K562 (cell line): Measurements from ENCODE around the gene TFF1. TPM values are rescaled to one million over a fixed set of nuclear protein-coding genes. Genes with fewer than 3 reads are reported as not detected.

ENCODE experiments used
- ATAC-seq: fragments of 200-7000 bp; cut with Tn5 transposase; 3 replicates; pipeline ENCODE4 v1.9.1; 2020; ENCODE audit warnings: moderate library complexity
- BruUV-seq: library from RNA; stranded (reverse); fragments of 400-500 nt; replicated peaks from 2 replicates; lab custom pipeline; 2021; lab: Mats Ljungman, UMichigan
- CTCF ChIA-PET: fragments of 300-600 bp; formaldehyde crosslinking; extraction: SDS; loops from one replicate; lab custom pipeline; 2021; ENCODE audit warnings: low intra/inter-chr PET ratio; lab: Yijun Ruan, JAX
- POLR2A ChIA-PET: fragments of 300-600, 350-650 bp; sonication (Branson Sonifier 250); formaldehyde crosslinking; extraction: SDS; loops from one replicate; lab custom pipeline; 2021; ENCODE audit warnings: antibody characterized with exemption, inconsistent platforms; lab: Yijun Ruan, JAX
- DNase-seq, 4 experiments: peaks; one replicate each; pipeline versions ENCODE4 v3.0.0 to v3.0.0-alpha.2; 2011 to 2018; ENCODE audit warnings: low spot score in 3 of 4, mixed read lengths in 3 of 4; ENCODE audit errors: extremely low read depth in 1 of 4
- FAIRE-seq: peaks from 2 replicates; lab custom pipeline; 2011; peaks lifted over from hg19 to GRCh38; lab: Jason Lieb, UNC
- H2AFZ ChIP-seq: 2 replicates; pipeline ENCODE4 v1.6.0; 2011; ENCODE audit warnings: low read depth, low read length, control low read depth, inconsistent platforms
- H3K27ac ChIP-seq: fragments of 200-600 bp; 3 replicates; pipeline ENCODE4 v1.8.0; 2011; ENCODE audit warnings: low read depth, mild to moderate bottlenecking, control low read depth, inconsistent platforms, low read length, moderate library complexity, mixed read lengths; ENCODE audit errors: extremely low read depth
- H3K27me3 ChIP-seq, 2 experiments: fragments of 300-600 bp in 1 of 2; 2 replicates in 1 of 2; 3 replicates in 1 of 2; pipeline versions ENCODE4 v1.6.0 to v1.8.0; 2011; ENCODE audit warnings: inconsistent platforms in 2 of 2, low read length in 2 of 2, mild to moderate bottlenecking in 1 of 2, mixed read lengths in 1 of 2, moderate library complexity in 1 of 2; ENCODE audit not compliant: control insufficient read depth in 2 of 2, insufficient read depth in 2 of 2
- H3K36me3 ChIP-seq: fragments of 300-600 bp; 3 replicates; pipeline ENCODE4 v1.8.0; 2011; ENCODE audit warnings: mild to moderate bottlenecking, low read length, inconsistent platforms; ENCODE audit not compliant: control insufficient read depth, insufficient read depth
- H3K4me1 ChIP-seq, 2 experiments: fragments of 200-600 bp in 1 of 2; replicated peaks in 1 of 2; 2 replicates in 1 of 2; 3 replicates in 1 of 2; pipeline versions ENCODE4 v1.5.1 to v1.8.0; 2011; ENCODE audit warnings: inconsistent platforms in 2 of 2, low read length in 2 of 2, mild to moderate bottlenecking in 1 of 2, mixed read lengths in 1 of 2, moderate library complexity in 1 of 2; ENCODE audit not compliant: control insufficient read depth in 2 of 2, insufficient read depth in 2 of 2
- H3K4me2 ChIP-seq: 2 replicates; pipeline ENCODE4 v1.6.1; 2011; ENCODE audit warnings: low read length, control low read depth, inconsistent platforms, mixed read lengths; ENCODE audit not compliant: insufficient read depth
- H3K4me3 ChIP-seq: fragments of 200-600 bp; sonication (generic), shearing (Covaris generic); 2 replicates; pipeline ENCODE4 v1.5.1; 2016; ENCODE audit warnings: control low read depth, inconsistent platforms
- H3K79me2 ChIP-seq: fragments of 200-600 bp; 3 replicates; pipeline ENCODE4 v1.8.0; 2011; ENCODE audit warnings: low read length, inconsistent platforms; ENCODE audit not compliant: control insufficient read depth, insufficient read depth
- H3K9ac ChIP-seq, 2 experiments: 2 replicates each; pipeline versions ENCODE4 v1.6.0 to v1.6.1; 2011; ENCODE audit warnings: low read depth in 2 of 2, low read length in 2 of 2, control low read depth in 1 of 2, inconsistent platforms in 1 of 2, mild to moderate bottlenecking in 1 of 2, mixed read lengths in 1 of 2; ENCODE audit not compliant: insufficient read depth in 1 of 2
- H3K9me1 ChIP-seq: one replicate; pipeline ENCODE4 v1.6.0; 2011; ENCODE audit warnings: inconsistent platforms, mild to moderate bottlenecking, low read length, moderate library complexity; ENCODE audit not compliant: control insufficient read depth, insufficient read depth
- H3K9me3 ChIP-seq: replicated peaks from 2 replicates; pipeline ENCODE4 v1.5.1; 2011; ENCODE audit warnings: low read depth, low read length, inconsistent platforms; ENCODE audit not compliant: control insufficient read depth, insufficient read depth
- H4K20me1 ChIP-seq: replicated peaks from 2 replicates; pipeline ENCODE4 v1.6.1; 2011; ENCODE audit warnings: low read length, inconsistent platforms, mixed read lengths; ENCODE audit not compliant: control insufficient read depth, insufficient read depth
- MAX ChIP-seq: sonication (generic); formaldehyde crosslinking; IDR thresholded peaks from 2 replicates; pipeline ENCODE4 v1.9.0; 2022; ENCODE audit warnings: mild to moderate bottlenecking, missing genetic modification reagents
- NCOR1 ChIP-seq: fragments of 450-650 bp; IDR thresholded peaks from 2 replicates; pipeline ENCODE4 v1.6.1; 2016; ENCODE audit warnings: mild to moderate bottlenecking, moderate library complexity
- SNRNP70 ChIP-seq: fragments of 200-400 bp; formaldehyde crosslinking; optimal IDR thresholded peaks from 2 replicates; pipeline ENCODE3; 2017; ENCODE audit warnings: low read depth, low read length
- TEAD4 ChIP-seq, 2 experiments: sonication (generic) in 1 of 2; formaldehyde crosslinking in 1 of 2; IDR thresholded peaks; 2 replicates each; pipeline versions ENCODE4 v1.6.1 to v1.8.0; 2012 to 2022; ENCODE audit warnings: borderline replicate concordance in 1 of 2, inconsistent platforms in 1 of 2, low read length in 1 of 2, mild to moderate bottlenecking in 1 of 2, missing genetic modification reagents in 1 of 2
- TFE3 ChIP-seq: fragments of 450-650 bp; formaldehyde crosslinking; IDR thresholded peaks from 2 replicates; pipeline ENCODE4 v1.4.0; 2020; ENCODE audit warnings: mild to moderate bottlenecking, mixed read lengths
- ZBTB17 ChIP-seq: fragments of 450-650 bp; formaldehyde crosslinking; IDR thresholded peaks from 2 replicates; pipeline ENCODE4 v1.4.0; 2020; ENCODE audit warnings: mild to moderate bottlenecking
- ZNF445 ChIP-seq: fragments of 250-450 bp; sonication (Bioruptor Pico); IDR thresholded peaks from 2 replicates; pipeline ENCODE4 v1.4.0; 2020; ENCODE audit warnings: low read depth, mild to moderate bottlenecking, moderate library complexity
- WGBS: fragments of 100-300 bp; shearing (Covaris generic); methylation state at CpG from one replicate; pipeline ENCODE4 v1.1.6; 2016; ENCODE audit warnings: low coverage, mixed read lengths; ENCODE audit not compliant: insufficient coverage; ENCODE audit errors: missing lambda C conversion rate; 5-methylcytosine and 5-hydroxymethylcytosine counted together
- in situ Hi-C: fragments of 300-500 bp; cut with MboI; formaldehyde crosslinking; loops from 4 replicates; pipeline ENCODE4 v1.15.0; 2018; ENCODE audit warnings: inconsistent platforms, mixed read lengths
- intact Hi-C: fragments of 100-400 bp; cut with micrococcal nuclease; formaldehyde crosslinking; loops from 2 replicates; pipeline ENCODE4 v1.14.2; 2022
- polyA plus RNA-seq, 8 experiments: library from polyadenylated mRNA; depleted of rRNA in 4 of 8; stranded (reverse) in 5 of 8; unstranded in 3 of 8; fragments of >200 nt; fragmentation: Nextera tagmentation in 2 of 8; fragmentation: Illumina TruSeq in 1 of 8; extraction: Ambion mirVana in 2 of 8; extraction: Trizol in 1 of 8; gene quantifications; 2 replicates each; pipeline versions ENCODE4 v1.2.1 to v1.2.3, GENCODE V29; 2011 to 2014; ENCODE audit warnings: inconsistent platforms in 1 of 8, missing spikeins in 1 of 8
- total RNA-seq, 7 experiments: library from RNA; depleted of rRNA in 6 of 7; stranded (reverse); fragments of >200 nt in 6 of 7; fragmentation: Illumina TruSeq in 2 of 7; extraction: Trizol in 2 of 7; gene quantifications; 2 replicates each; pipeline versions ENCODE4 v1.2.1 to v1.2.3, GENCODE V29; 2011 to 2021; ENCODE audit warnings: low replicate concordance in 1 of 7

The TFF1 gene
- total and polyA plus RNA-seq, 9 of the 15 experiments (the other 6 are each of a cell fraction or from before 2014, with no cell fraction given), result 0.31 TPM; not detected in 8

GRCh38 chr21:42362198-42362597 is 4.1 kb downstream of the TFF1 start:
- POLR2A ChIA-PET, result interaction anchor here (0.6 to 1.2 kb wide), 4 partner anchors 16 to 344 kb away, joined by 3 to 4 read pairs (median 4); no protein-coding TSS in a partner anchor
- Histone ChIP-seq H3K27ac (no peak overlapping the region), H3K79me2 (no peaks in the 10 kb centered on the region), H3K4me1 (peaks cover 0 to 4% of the 10 kb centered on the region in 2 experiments; a peak in 3 of 5 replicates), H3K9me1 (no peaks in the 10 kb centered on the region), H3K27me3 (peaks cover 33 to 76% of the 10 kb centered on the region in 2 experiments), H4K20me1 (0 out of 2 replicates have a peak, but pooled peaks cover 5% of the 10 kb centered on the region)
- intact Hi-C loops (loop anchor here (10.0 kb wide), 1 partner anchor 173 kb away; no protein-coding TSS in a partner anchor), in situ Hi-C loops (no loop called here)
- DNase-seq, result no peak
- WGBS, result 6% methylated on average over 12 of the region's 12 CpGs
- ATAC-seq, result no peak
- no peak for FAIRE-seq
- TF ChIP-seq ZNF445 (CRISPR knock-in tag), result no peak
- TF ChIP-seq, all 486 proteins: peak for 0
- Histone ChIP-seq H3K9me3 (no peaks in the 10 kb centered on the region), H3K36me3 (no peaks in the 10 kb centered on the region), H3K9ac (no peak overlapping the region), H3K4me3 (no peak overlapping the region), H2AFZ (no peak overlapping the region), H3K4me2 (no peak overlapping the region)
- CTCF ChIA-PET, result no interaction called here
- BruUV-seq, result no TSS peak

- TF ChIP-seq SNRNP70 (no peak), MAX (CRISPR knock-in tag) (no peak), TEAD4 (IDR thresholded peaks at IDR 0.05; ENCODE audit: low read length) (no peak), TEAD4 (CRISPR knock-in tag; IDR thresholded peaks at IDR 0.05; ENCODE audit: borderline replicate concordance) (no peak), ZBTB17 (CRISPR knock-in tag) (no peak), TFE3 (CRISPR knock-in tag) (no peak), NCOR1 (no peak)
- Histone ChIP-seq H3K27me3 (peaks cover 33 to 79% of the 10 kb centered on the region in 2 experiments), H2AFZ (no peak overlapping the region), H4K20me1 (0 out of 2 replicates have a peak, but pooled peaks cover 4% of the 10 kb centered on the region), H3K79me2 (no peaks in the 10 kb centered on the region), H3K9me1 (no peaks in the 10 kb centered on the region), H3K4me1 (peaks cover 0 to 2% of the 10 kb centered on the region in 2 experiments; a peak in 3 of 5 replicates), H3K4me2 (no peak overlapping the region), H3K36me3 (no peaks in the 10 kb centered on the region), H3K9ac (no peak overlapping the region), H3K9me3 (no peaks in the 10 kb centered on the region), H3K27ac (no peak overlapping the region), H3K4me3 (no peak overlapping the region)
- in situ Hi-C loops, result no loop called here
- ChIA-PET POLR2A (interaction anchor here (0.5 to 1.3 kb wide), 5 partner anchors 12 to 89 kb away, joined by 3 to 4 read pairs (median 3); no protein-coding TSS in a partner anchor), CTCF (no interaction called here)
- 6% methylated on average over 7 of the region's 7 CpGs for WGBS
- no TSS peak for BruUV-seq
- DNase-seq, result no peak
- ATAC-seq, result no peak
- intact Hi-C loops, result loop anchor here (10.0 kb wide), 1 partner anchor 174 kb away; no protein-coding TSS in a partner anchor
- FAIRE-seq, result no peak
Observed at GRCh38 chr21:42361286-42361685, 5.0 kb downstream of the TFF1 start.
